ENCODE results near the gene CD8B2.
"Not testable (repeated sequence)": the region's sequence is repeated elsewhere in the genome, so short reads cannot be mapped to it uniquely, and the experiment has no call there.

The CD8B2 gene

DNA sequence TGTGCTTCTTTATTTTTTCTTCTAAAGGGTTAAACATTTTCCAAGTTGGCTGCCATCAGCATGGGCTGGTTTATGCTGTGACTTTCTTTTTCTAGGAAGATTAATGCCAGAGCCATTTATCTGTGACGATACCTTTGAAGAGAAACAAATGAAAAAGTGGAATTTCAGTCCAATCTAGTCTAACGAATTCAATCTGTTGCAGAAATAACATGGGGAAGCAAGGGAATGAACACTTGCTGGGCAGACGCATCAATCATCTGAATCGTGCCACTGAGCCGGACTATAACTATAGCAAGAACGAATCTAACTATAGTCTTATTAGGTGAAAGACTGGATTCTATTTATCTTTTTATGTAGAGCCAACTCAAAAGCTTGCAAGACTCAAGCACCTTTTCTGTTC, 66.2 kb downstream of the CD8B2 start:
- DNase-seq, result no peak

DNA sequence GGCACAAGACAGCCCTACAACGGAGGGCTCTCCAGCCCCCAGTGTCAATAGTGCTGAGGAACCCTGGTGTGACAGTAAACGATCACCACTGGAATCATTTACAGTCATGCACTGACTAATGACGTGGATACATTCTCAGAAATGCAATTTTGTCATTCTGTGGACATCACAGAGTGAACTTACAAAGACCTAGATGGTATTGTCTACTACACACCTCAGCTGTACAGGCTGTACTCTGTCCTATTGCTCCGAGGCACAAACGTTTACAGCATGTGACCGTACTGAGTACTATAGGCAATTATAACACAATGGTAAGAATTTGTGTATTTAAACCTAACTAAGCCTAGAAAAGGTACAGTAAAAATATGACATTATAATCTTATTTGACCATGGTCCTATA, 67.2 kb downstream of the CD8B2 start:
- no peak for DNase-seq

DNA sequence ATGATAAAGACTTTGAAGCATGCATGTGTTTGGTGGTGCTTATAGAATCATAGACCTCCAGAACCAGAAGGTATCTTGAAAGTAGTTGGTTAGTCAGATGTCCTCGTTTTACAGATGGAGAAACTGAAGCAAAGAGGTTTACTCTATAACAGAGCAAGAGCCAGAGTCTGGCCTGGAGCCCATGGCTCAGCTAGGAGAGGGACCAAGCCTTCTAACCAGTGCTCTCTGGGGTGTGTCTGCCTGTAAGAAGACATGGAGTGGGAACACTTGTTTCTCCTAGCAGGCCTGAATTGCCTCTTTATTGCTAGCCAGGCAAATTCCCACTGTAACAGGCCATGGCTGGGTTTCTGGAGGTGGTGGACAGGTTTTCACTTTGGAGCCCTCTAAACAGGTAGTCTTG, 67.9 kb downstream of the CD8B2 start:
- no peak for DNase-seq

DNA sequence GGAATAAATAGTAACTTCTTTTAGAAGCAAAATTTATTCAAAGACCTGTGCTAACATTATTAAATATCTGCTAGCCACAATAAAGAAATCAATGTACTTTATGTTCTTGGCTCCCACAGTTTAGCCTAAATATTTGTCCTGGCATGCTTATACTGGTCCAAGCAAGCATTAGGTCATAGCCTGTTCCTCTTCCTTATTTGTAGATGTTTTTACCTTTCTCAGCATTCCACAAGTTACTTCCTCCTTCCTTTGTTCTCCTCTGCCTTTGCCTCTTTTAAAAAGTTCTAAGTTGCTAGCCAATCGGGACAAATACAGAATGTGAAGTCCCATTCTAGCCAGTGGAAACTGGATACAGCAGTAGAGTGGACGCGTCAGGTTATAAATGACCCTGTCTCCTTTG, 72.6 kb downstream of the CD8B2 start:
- DNase-seq, result not testable (repeated sequence)

DNA sequence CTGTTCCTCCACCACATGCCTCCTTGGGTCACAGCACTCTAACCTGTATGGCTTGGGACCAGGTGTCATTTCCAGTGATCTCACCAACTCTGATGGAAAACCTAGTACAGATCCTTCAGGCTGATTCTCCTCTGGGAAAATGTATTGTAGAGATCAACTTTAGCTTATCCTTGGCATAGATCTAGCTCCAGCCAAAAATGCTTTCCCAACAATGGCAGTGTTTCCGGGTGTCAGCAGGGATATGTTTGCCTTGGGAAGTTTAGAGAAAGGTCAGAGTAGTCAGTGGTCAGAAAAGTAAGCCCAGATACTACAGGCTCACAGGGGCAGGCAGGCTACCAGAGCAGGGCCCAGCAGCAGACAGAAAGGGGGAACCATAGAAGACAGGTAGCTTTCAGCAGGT, 73.6 kb downstream of the CD8B2 start:
- no peak for DNase-seq

DNA sequence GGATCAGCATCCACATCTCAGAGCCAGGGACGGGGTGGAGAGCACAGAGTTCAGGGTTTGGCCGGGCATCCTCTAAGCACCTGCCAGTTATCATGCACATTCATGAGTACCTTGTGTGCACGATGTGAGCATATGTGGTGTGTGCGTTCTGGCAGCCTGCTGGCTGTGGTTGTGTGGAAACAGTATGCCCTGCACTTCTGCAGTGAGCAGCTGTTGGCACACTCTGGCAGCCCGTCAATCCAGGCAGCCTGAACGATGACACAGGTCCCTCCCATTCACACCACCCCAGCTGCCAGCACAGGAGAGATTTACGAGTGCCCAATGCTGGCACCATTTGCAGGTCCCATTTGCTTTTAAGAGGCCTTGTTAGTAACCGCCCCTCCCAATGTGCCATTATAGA, 74.2 kb downstream of the CD8B2 start:
- DNase-seq, result no peak

DNA sequence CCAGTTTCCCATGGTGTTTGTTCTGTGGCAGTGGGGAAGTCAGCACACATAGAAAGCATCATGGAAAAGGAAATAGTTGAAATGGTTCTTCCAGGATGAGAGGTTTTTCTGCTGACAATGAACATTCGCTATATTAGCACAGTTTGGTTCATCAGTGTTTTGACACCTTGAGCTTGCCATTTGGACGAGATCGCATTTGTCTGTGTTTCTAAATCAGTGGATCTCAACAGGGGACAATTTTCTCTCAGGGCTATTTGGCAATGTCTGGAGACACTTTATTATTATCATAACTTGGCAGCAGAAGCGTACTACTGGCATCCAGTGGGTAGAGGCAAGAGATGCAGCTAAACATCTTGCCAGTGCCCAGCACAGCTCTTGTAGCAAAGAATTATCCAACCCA, 74.6 kb downstream of the CD8B2 start:
- DNase-seq, result no peak

DNA sequence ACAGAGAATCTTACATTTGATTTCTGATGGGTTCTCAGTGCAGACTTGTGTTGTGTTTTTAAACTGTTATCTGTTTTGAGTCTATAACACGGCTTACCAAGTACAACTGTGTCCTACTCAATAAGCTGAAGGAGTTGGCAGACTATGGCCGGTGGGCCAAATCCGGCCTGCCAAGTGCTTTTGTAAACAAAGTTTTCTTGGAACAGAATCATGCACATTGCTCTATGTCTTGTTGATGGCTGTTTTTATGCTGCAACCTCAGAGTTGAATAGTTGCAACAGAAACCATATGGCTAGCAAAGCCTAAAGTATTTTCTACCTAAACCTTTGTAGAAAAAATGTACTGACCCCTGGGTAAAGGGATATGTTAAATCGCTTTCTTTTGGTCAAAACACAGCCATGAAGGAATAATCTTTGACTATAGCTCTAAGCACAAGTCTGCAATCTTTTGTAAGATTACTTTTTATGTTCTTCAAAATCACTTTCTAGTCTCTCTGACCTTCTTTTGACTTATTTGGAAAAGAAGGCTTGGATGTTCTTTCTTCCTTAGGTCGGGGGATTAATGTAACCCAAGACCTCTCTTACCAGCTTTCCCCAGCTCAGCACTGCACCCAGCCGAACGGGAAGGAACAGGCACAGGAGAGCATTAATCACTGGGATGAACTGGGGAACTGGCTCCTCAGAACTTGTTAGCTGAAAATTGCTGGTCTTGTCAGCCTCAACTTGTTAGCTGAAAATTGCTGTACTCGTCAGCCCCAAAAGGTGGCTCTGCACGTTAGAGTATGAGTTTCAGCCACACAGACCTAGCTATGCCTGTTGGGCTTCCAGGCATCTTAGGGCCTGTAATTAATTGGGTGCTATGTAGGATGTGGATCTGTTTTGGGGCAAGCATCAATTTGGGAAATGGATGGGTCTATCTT, 75.4 kb downstream of the CD8B2 start:
- no peak for DNase-seq

DNA sequence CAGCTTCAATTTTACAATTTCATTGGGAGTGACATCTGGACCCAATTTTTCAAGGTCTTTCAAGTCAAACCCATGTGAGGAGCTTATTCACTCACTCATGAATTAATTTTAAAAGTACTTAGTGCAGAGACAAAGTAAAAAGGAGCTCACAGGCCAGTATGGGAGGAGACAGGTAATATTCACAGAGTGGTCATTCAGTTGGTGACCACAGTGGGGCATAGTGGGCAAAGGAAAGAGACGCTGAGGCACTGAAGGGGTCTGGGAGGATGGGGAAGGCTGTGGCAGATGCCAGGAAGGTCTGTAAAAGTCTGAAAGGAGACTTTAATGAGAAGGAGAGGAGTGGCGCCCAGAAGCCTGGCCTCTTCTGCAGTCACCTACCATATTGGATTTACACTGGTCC, 76.0 kb downstream of the CD8B2 start:
- DNase-seq, result no peak

DNA sequence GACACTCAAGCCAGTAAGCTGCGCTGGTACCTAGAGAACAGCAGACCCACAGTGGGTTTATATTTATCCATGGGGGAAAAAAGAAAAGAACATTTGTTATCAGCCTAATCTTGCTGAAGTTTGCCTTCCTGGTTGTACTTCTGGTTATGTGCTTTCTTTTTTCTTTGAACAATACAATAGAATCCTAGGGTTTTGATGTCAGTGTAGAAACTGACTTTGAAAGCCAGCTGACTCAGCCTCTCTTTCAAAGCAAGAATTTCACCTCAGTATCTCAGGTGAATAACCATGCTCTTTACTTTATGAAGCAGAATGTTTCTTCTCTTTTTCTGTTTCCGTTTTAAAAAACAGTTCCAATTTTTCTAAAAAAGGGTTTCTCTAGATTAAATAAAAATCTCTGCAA, 78.4 kb downstream of the CD8B2 start:
- DNase-seq, result no peak

DNA sequence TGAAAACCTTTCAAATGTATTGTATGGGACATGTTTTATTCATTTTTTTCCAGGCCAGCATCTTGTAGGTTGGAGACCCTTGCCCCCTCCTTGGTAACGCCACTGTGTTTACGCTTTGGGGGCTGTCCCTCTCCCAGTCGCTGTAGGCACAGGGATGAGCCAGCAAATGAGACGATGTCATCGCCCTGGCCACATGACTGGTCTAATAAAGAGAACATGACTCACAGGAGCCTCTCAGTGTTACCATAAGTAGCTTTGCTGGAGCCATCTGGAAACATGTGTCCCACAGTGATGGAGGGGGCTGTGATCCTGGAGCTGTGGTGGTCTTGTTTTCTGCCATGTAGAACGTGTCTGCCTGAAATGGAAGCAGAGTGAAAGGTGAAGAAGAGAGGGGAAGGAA, 78.9 kb downstream of the CD8B2 start:
- no peak for DNase-seq

DNA sequence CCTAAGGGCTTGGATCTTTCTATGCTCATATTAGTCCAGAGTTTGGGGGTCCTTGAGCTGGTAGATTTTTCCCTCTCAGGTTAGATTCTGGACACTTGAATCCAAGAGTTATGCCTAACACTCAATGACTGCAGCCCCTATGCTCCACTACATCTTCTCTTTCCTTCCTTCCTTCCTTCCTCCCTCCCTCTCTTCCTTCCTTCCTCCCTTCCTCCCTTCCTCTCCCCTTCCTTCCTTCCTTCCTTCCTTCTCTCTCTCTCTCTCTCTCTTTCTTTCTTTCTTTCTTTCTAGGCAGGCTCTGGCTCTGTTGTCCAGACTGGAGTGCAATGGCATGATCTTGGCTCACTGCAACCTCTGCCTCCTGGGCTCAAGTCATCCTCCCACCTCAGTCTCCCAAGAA, 79.3 kb downstream of the CD8B2 start:
- not testable (repeated sequence) for DNase-seq

DNA sequence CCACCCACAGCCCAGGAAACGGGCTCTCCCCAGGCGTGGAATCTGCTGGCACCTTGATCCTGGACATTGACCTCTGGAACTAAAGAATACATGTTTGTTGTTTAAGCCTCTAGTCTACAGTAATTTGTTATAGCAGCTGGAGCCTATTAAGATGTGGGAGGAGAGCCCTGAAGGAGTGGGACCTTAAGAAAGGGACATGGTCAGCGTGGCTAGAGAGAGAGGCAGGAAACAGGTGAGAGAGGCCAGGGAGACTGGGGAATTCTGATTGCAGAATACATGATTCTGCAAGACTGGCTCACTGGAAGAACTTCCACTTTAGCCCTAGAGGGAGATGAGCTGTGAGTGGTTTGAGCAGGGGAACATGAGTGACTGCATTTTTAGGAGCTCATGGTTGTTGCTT, 83.2 kb downstream of the CD8B2 start:
- no peak for DNase-seq

Data from MV-4-11 (cell line).